Measurements from ENCODE around the gene ZFHX3. TPM values are rescaled to one million over a fixed set of nuclear protein-coding genes. Genes with fewer than 3 reads are reported as not detected.

The ZFHX3 gene
- total and polyA plus RNA-seq, 4 donors = 2.6 to 32.7 (median 14.7) TPM

DNA sequence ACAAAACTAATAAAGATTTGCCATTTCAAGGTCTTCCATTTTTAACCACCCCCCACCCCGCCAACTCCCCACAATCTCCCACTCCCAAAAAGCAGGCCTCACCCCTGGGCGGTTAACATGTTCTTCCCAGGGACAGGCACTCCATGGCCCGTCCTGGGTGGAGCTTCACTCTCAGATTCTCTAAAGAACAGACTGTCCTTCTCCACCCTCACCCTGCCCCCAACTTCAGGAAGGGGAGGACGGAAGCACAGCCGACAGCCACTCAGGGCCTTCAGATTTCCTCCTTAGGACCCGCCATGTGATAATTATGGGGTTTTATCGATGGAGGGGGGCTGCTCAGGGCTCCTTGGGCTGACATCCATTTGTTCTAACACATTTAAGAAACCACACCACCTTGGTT lies 61.9 kb downstream of the ZFHX3 start:
- Histone ChIP-seq H3K27me3 (ENCODE audit: control insufficient read depth in 3 of 3, insufficient read depth in 3 of 3, low read length in 2 of 3) (no peaks in the 10 kb centered on the region), H3K9me3 (ENCODE audit: control insufficient read depth in 4 of 4, insufficient read depth in 3 of 4, low read length in 3 of 4) (peaks cover 0 to 1% (median 0%) of the 10 kb centered on the region in 4 donors), H3K4me1 (ENCODE audit: control insufficient read depth in 5 of 5, insufficient read depth in 5 of 5, low read length in 5 of 5) (peaks cover 4 to 59% (median 31%) of the 10 kb centered on the region in 5 donors), H3K27ac (ENCODE audit: low read depth in 1 of 2, low read length in 1 of 2) (peak overlapping the region; percentile 44 to 51), H3K9ac (ENCODE audit: insufficient read depth in 1 of 2, low read length in 2 of 2) (no peak overlapping the region), H3K36me3 (ENCODE audit: control insufficient read depth in 4 of 4, insufficient read depth in 4 of 4, low read length in 4 of 4) (no peaks in the 10 kb centered on the region), H3K4me3 (no peak overlapping the region)
- 57 to 76% methylated on average over 7 of the region's 7 CpGs for WGBS, 2 donors
- peak; percentile 88 to 95 (median 95) for DNase-seq
- no peak for ATAC-seq (ENCODE audit: insufficient read depth, low FRiP score)
- TF ChIP-seq, protein P1, sequence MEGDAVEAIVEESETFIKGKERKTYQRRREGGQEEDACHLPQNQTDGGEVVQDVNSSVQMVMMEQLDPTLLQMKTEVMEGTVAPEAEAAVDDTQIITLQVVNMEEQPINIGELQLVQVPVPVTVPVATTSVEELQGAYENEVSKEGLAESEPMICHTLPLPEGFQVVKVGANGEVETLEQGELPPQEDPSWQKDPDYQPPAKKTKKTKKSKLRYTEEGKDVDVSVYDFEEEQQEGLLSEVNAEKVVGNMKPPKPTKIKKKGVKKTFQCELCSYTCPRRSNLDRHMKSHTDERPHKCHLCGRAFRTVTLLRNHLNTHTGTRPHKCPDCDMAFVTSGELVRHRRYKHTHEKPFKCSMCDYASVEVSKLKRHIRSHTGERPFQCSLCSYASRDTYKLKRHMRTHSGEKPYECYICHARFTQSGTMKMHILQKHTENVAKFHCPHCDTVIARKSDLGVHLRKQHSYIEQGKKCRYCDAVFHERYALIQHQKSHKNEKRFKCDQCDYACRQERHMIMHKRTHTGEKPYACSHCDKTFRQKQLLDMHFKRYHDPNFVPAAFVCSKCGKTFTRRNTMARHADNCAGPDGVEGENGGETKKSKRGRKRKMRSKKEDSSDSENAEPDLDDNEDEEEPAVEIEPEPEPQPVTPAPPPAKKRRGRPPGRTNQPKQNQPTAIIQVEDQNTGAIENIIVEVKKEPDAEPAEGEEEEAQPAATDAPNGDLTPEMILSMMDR (IDR thresholded peaks at IDR 0.05; ENCODE audit: control extremely low read depth, extremely low read depth) = no peak

DNA sequence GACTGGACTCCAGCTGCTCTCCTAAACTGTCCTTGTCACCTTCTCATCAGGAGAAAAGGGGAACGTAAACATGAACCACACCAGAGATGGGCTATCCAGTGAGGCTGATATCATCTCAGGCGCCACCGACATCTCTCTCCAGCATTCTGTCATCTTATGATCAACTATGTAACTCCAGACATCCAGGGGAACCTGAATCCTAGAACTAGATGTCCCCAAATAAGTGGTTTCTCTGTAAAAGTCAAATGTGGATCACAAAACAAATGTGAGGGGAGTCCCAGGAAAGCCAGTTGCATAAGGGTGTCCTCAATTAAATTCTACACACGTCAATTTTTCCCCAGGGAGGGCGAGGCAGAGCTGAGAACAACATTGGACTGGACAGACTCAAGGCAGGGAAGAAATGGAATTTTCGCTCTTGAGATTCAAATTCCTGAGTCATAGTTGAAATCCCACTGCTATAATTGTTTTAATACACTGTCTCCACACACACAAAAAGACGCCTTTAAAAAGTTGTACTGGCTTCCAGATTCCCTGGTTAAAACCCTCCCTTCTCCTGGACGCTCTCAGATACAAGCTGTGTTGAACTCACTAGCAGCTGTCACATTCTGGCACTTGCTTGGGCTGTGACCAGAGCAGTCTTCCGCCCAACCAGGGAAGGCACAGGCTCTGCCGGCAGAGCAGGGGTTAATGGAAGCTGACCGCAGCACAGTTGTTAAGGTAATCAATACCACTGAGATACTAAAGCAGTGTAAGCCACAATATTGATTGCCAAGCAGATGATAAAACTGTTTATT lies 62.6 kb downstream of the ZFHX3 start:
- Histone ChIP-seq H3K36me3 (ENCODE audit: control insufficient read depth in 4 of 4, insufficient read depth in 4 of 4, low read length in 4 of 4) (no peaks in the 10 kb centered on the region), H3K9ac (ENCODE audit: insufficient read depth in 1 of 2, low read length in 2 of 2) (no peak overlapping the region), H3K27me3 (ENCODE audit: control insufficient read depth in 3 of 3, insufficient read depth in 3 of 3, low read length in 2 of 3) (no peaks in the 10 kb centered on the region), H3K4me1 (ENCODE audit: control insufficient read depth in 5 of 5, insufficient read depth in 5 of 5, low read length in 5 of 5) (peaks cover 4 to 63% (median 27%) of the 10 kb centered on the region in 5 donors), H3K4me3 (no peak overlapping the region), H3K27ac (ENCODE audit: low read depth in 1 of 2, low read length in 1 of 2) (peak overlapping the region; percentile 34 to 81), H3K9me3 (ENCODE audit: control insufficient read depth in 4 of 4, insufficient read depth in 3 of 4, low read length in 3 of 4) (peaks cover 0 to 1% (median 0%) of the 10 kb centered on the region in 4 donors)
- no peak for ATAC-seq (ENCODE audit: insufficient read depth, low FRiP score)
- TF ChIP-seq, protein P1 (IDR thresholded peaks at IDR 0.05; ENCODE audit: control extremely low read depth, extremely low read depth) = no peak
- peak; percentile 87 to 95 (median 92) for DNase-seq
- 69 to 78% methylated on average over 11 of the region's 11 CpGs for WGBS, 2 donors

DNA sequence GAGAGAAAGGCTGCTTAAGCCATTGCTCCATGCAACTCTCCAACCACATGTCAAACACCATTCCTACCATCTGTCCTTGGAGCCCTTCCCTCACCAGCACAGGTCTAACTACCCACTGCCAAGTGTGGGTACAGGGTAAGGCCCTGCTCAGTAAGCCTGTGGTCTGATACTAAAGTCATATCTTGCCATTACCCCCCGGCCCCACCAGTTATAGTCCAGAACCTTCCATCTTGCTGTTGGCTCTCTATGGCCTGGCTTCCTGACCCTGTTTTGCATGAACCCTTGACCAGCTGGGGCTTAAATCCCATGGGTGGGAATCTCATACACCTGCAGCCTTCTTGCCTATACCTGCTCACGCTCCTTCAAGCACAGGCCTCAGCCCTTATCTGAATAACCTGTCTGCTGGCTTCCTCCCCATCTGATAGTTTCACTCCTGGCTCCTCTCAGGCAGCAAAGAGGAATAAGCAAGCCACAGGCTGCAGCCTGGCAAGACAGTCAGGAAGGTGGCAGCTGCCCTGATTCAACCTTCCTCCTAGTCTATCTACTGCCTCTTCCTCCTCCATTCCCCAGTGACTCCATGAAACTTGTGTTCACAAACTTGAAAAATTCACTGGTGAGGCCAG lies 64.1 kb downstream of the ZFHX3 start:
- peak in 1 of 3 donors; percentile 38 for DNase-seq

More for the DNA sequence above, 64.1 kb downstream of the ZFHX3 start:
- ATAC-seq (ENCODE audit: insufficient read depth, low FRiP score) = no peak
- no peaks in the 10 kb centered on the region for H3K9me3 ChIP-seq (ENCODE audit: control insufficient read depth in 4 of 4, insufficient read depth in 3 of 4, low read length in 3 of 4)
- peak overlapping the region in 1 of 2 donors; percentile 37 for H3K27ac ChIP-seq (ENCODE audit: low read depth in 1 of 2, low read length in 1 of 2)
- H3K4me3 ChIP-seq = no peak overlapping the region
- H3K27me3 ChIP-seq (ENCODE audit: control insufficient read depth in 3 of 3, insufficient read depth in 3 of 3, low read length in 2 of 3) = no peaks in the 10 kb centered on the region
- H3K4me1 ChIP-seq (ENCODE audit: control insufficient read depth in 5 of 5, insufficient read depth in 5 of 5, low read length in 5 of 5) = peaks cover 4 to 55% (median 20%) of the 10 kb centered on the region in 5 donors
- H3K36me3 ChIP-seq (ENCODE audit: control insufficient read depth in 4 of 4, insufficient read depth in 4 of 4, low read length in 4 of 4) = no peaks in the 10 kb centered on the region
- WGBS, 2 donors = 74 to 83% methylated on average over 2 of the region's 2 CpGs
- H3K9ac ChIP-seq (ENCODE audit: insufficient read depth in 1 of 2, low read length in 2 of 2) = no peak overlapping the region
- TF ChIP-seq, protein P1 (IDR thresholded peaks at IDR 0.05; ENCODE audit: control extremely low read depth, extremely low read depth) = no peak
